Retina (tissue), 1 donor: ENCODE data around the gene CTSW.
A peak's percentile ranks its signal among the peaks of the same experiment; 100 is the strongest.

Experiments used
- DNase-seq: peaks from one replicate; pipeline ENCODE4 v3.0.0-alpha.2; 2016

The CTSW gene

DNA sequence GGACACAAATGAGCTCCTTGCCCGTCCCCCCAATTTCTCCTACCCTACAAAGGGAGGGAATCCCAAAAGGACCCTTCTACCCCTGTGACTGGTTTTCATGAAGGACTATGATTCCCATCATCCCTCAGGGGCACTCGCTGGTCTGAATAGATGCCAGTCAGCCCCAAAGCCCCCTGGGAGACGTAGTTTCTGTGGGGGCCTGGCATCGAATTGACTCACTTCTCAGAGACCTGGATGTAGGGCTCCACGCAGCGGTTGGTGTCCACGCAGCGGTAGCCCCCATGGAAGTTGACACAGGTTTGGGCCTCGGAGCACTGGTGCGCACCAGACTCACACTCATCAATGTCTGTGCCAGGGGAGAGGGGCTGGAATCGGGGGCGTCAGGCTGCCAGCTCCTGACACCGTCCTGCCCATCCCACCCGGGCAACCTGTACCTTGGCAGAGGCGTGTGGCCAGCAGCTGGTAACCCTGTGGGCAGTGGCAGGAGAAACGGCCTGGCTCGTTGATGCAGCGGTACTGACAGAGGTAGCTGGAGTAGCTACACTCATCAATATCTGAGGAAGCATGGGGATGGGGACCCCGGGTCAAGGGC, 11.5 kb upstream of the CTSW start:
- DNase-seq = peak; percentile 47

DNA sequence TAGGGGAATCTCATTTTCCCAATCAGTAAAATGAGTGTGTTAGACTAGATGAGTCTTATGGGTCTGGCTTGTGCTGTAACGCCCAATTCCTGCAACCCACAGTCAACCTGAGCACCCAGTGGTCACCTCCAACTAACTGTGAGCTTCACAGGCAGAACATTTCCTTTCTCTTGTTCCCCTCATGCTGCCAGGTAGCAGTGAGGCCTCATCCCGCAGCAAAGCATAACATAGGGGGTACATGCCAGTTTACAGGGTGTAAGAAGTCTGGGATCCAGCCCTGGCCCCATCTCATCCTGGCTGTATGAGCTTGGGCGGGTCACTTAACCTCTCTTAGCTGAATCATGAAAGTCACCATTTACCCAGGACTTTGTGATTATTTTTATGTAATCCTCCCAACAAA, 10.7 kb upstream of the CTSW start:
- no peak for DNase-seq

DNA sequence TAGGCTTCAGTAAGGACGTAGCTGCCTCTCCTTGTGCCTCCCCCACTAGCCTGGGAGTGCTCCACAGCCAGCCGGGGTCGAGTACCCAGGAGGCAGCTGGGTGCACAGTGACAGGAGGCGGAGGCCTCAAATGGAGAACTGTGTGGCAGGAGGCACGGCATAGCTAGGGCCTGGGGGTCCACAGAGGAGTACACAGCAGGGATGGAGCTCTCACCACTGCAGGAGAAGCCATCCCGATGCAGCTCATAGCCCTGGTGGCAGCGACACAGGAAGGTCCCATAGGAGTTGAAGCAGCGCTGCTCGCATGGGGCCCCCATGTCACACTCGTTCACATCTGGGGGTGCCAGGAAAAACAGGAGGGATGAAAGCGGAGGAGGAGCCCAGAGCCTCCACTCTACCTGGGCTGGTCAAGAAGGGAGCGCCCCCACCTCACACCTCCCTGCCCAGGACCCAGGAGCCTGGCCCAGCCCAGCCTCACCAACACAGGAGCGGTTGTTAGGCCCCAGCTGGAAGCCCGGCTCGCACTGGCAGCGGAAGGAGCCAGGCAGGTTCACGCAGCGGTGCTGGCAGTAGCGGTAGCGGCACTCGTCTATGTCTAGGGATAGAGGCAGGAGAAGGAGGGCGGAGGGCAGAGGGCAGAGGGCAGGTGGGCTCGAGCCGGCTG, 9.9 kb upstream of the CTSW start:
- DNase-seq = no peak

DNA sequence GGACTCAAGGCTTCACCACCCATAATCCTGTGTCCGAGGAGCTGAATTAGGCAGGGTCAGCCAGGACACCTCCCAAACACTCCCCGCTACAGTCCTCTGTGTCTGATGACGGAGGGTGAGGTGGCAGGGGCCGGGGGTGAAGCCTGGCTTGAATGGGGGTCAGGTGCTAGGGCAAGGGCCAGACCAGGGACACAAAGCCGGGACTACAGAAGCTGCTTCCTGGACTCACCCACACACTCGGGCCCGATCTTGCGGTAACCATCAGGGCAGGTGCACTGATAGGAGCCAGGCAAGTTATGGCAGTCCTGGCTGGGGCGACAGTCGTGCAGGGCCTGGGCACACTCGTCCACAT, 9.4 kb upstream of the CTSW start:
- no peak for DNase-seq

- DNase-seq = peak; percentile 16
Observed at GRCh38 chr11:65870706-65871681, 8.6 kb upstream of the CTSW start.

DNA sequence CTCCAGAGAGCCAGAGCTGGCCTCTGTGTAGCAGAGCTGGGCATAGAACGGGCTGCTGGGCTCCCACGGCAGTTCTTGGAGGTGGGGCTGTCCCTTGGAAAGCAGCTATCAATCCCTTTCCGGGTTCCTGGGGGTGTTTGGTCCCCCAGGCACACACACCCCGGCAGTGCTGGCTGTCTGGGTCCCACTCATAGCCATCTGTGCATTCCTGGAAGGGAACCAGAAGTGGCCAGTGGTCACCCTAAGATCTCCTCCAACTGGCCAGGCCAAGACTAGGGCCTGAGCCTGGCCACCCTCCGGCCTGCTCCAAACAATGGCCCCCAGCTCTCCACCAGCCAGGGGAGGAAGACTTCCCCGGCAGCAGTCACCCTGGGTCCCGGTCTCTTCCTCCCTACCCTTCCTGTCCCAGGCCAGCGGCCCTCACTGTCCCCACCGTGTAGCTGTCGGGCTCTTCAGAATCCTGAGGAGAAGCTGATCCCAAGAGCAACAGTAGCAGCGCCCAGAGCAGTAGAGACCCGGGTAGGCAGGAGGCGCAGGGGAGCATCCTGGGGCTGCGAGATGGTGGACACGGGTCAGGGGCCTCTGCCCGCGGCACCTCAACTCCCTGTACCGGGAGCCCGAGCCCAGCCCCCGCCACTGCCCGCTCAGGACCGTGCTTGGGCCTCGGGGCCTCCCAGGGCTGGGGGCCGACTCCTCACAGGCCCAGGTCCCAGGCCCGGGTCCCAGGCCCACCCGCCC, 7.7 kb upstream of the CTSW start:
- peak; percentile 63 for DNase-seq

DNA sequence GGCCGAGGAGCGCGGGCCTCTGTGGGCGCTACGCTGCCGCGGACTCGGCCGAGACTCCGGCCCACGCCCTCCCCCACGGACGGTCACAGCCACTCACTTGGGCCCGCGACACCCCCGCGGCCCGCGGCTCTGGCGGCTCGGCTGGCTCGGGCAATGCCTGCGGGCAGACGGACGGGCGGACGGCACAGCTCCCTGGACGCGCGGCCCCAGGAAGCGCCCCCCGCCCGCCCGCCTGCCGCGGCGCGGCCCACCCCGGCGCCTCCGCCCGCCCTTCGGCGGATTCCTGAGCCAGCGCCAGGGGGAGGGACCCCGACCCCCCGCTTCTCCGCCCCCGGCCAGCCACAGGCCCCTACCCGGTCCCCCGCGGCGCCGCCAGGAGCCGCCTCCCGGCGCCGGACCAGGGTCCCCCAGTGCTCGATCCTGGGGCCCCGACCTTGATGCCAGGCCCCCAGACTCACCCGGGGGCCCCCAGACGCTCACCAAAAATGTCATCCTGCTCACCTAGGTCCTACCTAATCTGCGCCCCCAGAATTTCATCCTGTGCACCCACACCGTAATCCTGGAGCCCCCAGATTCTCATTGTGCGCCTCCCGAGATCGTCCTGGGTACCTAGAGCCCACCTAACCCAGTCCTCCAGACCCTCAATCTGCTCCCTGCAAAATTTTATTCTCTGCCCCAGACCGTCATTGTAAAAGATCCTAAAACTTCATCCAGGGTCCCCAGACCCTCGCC, 6.9 kb upstream of the CTSW start, which contains the start of gene EFEMP2:
EFEMP2 (minus strand) TSS at position 215 of the 732 bp plus-strand sequence. CDS start 446 bp downstream, outside the sequence.
- no peak for DNase-seq

GRCh38 chr11:65873318-65874156, 6.1 kb upstream of the CTSW start:
- peak; percentile 97 for DNase-seq

DNA sequence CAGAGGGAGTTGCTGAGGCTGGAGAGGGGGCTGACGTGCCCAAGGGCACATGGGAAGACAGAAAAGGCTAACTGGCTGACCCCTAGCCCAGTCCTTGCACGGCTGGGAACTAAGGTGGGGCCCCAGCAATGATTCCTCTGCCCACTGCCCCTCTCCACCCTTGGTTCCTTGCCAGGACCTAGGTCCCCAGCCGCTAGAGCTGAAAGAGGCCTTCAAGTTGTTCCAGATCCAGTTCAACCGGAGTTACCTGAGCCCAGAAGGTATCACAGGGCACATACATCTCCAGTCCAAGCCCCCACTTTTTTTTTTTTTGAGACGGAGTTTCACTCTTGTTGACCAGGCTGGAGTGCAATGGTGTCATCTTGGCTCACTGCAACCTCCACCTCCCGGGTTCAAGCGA, 390 bp downstream of the CTSW start:
- no peak for DNase-seq

DNA sequence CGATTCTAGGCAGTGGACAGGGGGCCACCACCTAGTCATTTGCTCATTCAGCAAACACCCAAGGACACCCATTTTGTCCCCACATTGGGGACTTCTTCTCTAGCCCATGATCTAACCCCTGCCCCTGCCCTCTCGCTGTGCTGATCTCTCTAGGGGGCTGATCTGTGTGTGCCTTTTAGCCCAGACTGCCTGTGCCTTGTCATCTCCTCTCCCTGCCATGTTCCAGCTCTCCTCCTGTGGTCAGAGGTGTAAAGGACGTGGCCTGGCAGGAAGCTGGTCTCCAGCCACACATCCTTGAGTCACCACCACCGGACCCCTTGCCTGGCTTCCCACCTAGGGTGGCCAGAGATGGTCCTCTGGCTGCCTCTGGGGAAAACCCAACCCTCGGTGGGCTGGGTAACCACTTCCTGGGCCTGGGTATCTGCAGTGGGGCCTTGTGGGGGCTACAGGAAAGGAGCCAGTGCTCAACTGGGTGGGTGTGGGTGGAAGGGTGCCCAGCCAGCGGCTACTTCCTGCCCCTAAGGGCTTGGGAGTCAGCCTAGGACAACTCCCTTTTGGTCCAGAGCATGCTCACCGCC, 1.3 kb downstream of the CTSW start:
- no peak for DNase-seq

DNA sequence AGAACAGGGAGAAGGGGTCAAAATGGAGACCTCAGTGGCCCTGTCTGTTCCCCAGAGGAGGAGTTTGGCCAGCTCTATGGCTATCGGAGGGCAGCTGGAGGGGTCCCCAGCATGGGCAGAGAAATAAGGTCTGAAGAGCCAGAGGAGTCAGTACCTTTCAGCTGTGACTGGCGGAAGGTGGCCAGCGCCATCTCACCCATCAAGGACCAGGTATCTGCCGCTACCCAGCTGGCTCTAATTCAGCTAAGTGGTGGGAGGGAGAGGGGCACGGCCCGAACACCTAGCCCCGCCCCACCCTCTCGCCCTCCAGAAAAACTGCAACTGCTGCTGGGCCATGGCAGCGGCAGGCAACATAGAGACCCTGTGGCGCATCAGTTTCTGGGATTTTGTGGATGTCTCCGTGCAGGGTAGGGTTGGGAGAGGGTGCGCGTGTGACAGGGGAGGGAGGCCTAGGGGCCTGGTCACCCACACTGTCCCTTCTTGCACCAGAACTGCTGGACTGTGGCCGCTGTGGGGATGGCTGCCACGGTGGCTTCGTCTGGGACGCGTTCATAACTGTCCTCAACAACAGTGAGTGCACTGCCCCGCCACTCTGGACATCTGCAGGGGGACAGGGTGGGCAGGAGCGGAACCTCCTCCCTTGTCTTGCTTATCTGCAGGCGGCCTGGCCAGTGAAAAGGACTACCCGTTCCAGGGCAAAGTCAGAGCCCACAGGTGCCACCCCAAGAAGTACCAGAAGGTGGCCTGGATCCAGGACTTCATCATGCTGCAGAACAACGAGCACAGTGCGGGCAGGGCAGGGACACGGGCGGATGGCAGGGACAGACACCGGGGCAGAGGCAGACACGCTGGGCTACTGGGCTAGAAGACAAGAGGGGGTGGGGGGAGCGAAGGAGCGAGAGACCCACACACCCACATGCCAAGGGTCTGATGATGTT, 2.8 kb downstream of the CTSW start:
- no peak for DNase-seq

GRCh38 chr11:65883058-65883761, 3.6 kb downstream of the CTSW start:
- DNase-seq = no peak

DNA sequence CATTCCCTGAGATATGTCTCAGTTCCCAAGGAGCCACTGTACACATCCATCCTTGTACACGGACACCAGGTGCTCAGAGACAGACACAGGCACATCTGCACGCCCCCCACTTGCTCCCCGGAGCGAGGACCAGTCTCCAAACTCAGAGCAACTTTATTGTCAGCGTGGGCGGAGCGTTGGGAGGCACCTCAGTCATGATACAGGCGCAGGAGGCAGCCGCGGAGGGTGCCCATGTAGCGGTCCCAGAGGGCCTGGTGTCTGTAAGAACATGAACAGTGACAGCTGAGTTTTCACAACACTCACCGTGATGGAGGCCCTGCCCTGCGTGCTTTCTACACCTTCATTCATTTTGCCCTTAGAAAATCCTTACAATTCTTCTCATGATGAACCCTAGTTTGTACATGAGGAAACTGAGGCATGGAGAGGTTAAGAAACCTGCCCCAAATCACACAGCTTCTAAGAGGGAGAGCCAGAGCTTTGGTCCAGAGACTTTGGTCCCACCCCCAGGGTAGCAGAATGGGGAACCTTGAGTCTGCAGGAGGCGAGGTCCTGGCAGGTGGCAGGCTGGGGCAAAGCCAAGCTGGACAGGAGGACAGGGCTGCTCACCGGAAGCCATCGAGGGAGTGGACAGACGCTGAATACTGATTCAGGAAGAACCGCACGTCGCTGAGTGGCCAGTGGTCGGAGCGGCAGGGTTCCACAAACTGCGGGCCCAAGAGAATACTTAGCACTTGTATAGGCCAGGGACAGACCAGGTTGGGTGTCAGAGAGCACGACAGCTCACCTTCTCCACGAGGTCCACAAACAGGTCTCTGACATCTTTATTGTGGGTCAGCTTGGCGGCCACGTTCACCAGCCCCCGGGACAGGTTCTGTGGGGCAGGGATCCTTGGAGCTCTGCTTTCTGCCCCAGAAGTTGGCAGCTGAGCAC, 4.4 kb downstream of the CTSW start:
- DNase-seq = no peak

- peak; percentile 85 for DNase-seq
Observed at GRCh38 chr11:65884716-65885092, 5.1 kb downstream of the CTSW start.

DNA sequence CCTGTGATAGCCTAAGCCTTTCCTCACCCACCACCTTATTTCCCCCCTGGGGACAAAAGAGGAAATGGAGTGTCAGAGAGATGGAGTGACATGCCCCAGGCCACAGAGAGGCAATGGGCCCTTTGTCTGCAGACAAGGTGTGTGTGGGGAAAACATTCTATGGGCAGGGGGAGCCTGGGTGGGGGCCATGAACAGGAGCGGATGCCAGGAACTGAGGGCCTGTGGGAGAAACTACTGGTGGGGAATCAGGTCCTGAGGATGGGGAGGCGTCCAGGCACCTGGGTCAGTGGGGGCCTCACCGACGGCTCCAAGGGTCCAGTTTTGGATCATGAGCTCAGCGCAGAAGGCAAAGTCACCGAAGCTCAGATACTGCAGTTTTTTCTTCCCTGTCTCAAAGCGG, 5.6 kb downstream of the CTSW start:
- no peak for DNase-seq

DNA sequence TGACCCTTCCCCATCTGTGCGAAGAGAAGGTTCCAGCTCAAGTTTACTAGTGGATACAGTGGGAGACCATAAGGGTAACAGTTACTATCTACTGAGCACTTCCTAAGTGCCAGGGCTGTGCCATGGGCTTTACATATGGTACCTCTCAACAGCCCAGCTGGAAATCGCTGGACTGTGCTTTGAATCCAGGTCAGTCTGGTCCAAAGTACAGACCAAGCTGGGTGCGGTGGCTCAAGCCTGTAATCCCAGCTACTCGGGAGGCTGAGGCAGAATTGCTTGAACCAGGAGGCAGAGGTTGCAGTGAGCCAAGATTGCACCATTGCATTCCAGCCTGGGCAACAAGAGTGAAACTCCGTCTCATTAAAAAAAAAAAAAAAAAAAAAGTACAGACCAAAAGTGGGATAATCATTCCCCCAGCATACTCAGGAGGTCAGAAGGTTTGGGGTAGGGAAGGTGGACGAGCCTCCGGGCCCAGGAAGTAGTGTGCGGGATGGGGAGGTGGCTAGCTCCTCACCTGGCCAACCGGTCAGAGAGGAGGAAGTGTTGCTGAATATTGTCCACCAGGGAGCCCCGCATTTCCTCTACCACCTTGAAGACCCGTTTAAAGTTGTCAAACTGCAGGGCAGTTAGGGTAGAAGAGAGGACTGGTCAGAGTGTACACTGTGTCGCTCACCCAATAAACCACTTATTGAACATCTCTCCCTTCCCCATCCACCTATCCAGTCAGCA, 6.3 kb downstream of the CTSW start:
- DNase-seq = no peak
